Measurements from ENCODE around the gene RAB11FIP5. TPM values are rescaled to one million over a fixed set of nuclear protein-coding genes. Genes with fewer than 3 reads are reported as not detected.

RAB11FIP5 gene
- total and polyA plus RNA-seq, 2 of the 4 experiments (the other 2 are of a cell fraction): 21.5 to 34.5 TPM

DNA sequence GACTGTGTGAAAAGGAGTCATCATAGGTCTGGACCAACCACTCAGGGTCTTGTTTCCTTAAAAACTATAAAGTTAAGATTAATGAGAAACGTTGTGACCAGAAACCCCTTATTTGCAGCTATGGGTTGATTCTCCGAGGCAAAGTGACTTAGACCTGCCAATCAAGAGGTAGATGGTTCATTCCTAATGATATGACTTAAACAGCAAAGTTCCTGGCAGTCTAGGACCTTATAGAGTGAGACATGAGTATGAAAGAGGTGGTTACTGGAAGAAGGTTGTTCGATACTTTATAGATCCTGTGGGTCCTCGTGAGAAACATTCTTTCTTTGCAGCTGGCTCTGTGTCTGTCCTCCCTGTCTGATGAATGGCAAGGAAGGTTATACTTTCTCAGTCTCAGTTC, 49.3 kb downstream of the RAB11FIP5 start:
- H2AFZ ChIP-seq (replicated peaks; ENCODE audit: low read length, poor library complexity): peak overlapping the region; percentile 7
- no peaks in the 10 kb centered on the region for H3K9me3 ChIP-seq (ENCODE audit: control insufficient read depth, insufficient read depth, low read length)
- TF ChIP-seq RFX5 (IDR thresholded peaks at IDR 0.05; ENCODE audit: low read depth, low read length): no peak
- no peak for TF ChIP-seq CHD1 (IDR thresholded peaks at IDR 0.05; ENCODE audit: low read depth, low read length)
- TF ChIP-seq RAD21 (IDR thresholded peaks at IDR 0.05; ENCODE audit: low read length): no peak
- TF ChIP-seq, protein P1, sequence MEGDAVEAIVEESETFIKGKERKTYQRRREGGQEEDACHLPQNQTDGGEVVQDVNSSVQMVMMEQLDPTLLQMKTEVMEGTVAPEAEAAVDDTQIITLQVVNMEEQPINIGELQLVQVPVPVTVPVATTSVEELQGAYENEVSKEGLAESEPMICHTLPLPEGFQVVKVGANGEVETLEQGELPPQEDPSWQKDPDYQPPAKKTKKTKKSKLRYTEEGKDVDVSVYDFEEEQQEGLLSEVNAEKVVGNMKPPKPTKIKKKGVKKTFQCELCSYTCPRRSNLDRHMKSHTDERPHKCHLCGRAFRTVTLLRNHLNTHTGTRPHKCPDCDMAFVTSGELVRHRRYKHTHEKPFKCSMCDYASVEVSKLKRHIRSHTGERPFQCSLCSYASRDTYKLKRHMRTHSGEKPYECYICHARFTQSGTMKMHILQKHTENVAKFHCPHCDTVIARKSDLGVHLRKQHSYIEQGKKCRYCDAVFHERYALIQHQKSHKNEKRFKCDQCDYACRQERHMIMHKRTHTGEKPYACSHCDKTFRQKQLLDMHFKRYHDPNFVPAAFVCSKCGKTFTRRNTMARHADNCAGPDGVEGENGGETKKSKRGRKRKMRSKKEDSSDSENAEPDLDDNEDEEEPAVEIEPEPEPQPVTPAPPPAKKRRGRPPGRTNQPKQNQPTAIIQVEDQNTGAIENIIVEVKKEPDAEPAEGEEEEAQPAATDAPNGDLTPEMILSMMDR (conservative IDR thresholded peaks at IDR 0.05; ENCODE audit: low read depth, low read length): no peak
- TF ChIP-seq MAFK (IDR thresholded peaks at IDR 0.05; ENCODE audit: low read depth, low read length): no peak
- TF ChIP-seq ELK1 (IDR thresholded peaks at IDR 0.05; ENCODE audit: borderline replicate concordance, low read depth, low read length): no peak
- no peak for TF ChIP-seq POLR2A (IDR thresholded peaks at IDR 0.05; ENCODE audit: low read depth, low read length)
- no peak for DNase-seq
- H3K4ac ChIP-seq (ENCODE audit: low read depth, low read length): peak overlapping the region; percentile 83
- H3K14ac ChIP-seq (replicated peaks; ENCODE audit: low read depth, low read length): peak overlapping the region; percentile 89
- intact Hi-C loops (cut with micrococcal nuclease) (loop anchor here (5.0 kb wide), 1 partner anchor 41 kb away; no protein-coding TSS in a partner anchor), in situ Hi-C loops (cut with MboI; ENCODE audit: low sequenced_read_pairs) (no loop called here), dilution Hi-C loops (cut with HindIII; ENCODE audit: low sequenced_read_pairs, unreplicated experiment) (no loop called here)
- H3K9me1 ChIP-seq (ENCODE audit: insufficient read depth, low read length): peaks cover 7% of the 10 kb centered on the region
- H2BK20ac ChIP-seq (ENCODE audit: low read depth, low read length): peak overlapping the region; percentile 92
- H4K5ac ChIP-seq (ENCODE audit: low read depth, low read length): peak overlapping the region; percentile 76
- 76% methylated on average over 2 of the region's 4 CpGs; no CpG with 5 or more reads in 1 of the 2 experiments for whole genome bisulfite sequencing, 2 experiments (ENCODE audit: extremely low coverage in 2 of 2, insufficient read length in 1 of 2)
- no TSS peak for BruUV-seq (replicated peaks)
- H3K4me1 ChIP-seq (ENCODE audit: control insufficient read depth, insufficient read depth, low read length): peaks cover 15% of the 10 kb centered on the region
- H2BK120ac ChIP-seq (ENCODE audit: low read depth, low read length): peak overlapping the region; percentile 88
- peak overlapping the region; percentile 58 to 81 for H4K8ac ChIP-seq (ENCODE audit: low read depth in 2 of 2, low read length in 2 of 2)
- peak overlapping the region; percentile 74 for H2BK5ac ChIP-seq (ENCODE audit: low read depth, low read length, poor library complexity, severe bottlenecking)
- no peaks in the 10 kb centered on the region for H3K27me3 ChIP-seq (ENCODE audit: control insufficient read depth, insufficient read depth, low read length)
- peak overlapping the region; percentile 56 for H2AK5ac ChIP-seq (ENCODE audit: low read depth, low read length)
- no peak overlapping the region for H3K4me3 ChIP-seq (ENCODE audit: insufficient read depth, low read depth, low read length)
- H3K27ac ChIP-seq (ENCODE audit: insufficient read depth, low read length): peak overlapping the region; percentile 68
- peak overlapping the region; percentile 16 for H3K56ac ChIP-seq (ENCODE audit: extremely low read depth, insufficient read depth, low read length)
- H3K36me3 ChIP-seq (ENCODE audit: control insufficient read depth, insufficient read depth, low read length): peaks cover under 1% of the 10 kb centered on the region; the same call in 1 of the 2 replicates
- H4K20me1 ChIP-seq (ENCODE audit: insufficient read depth, low read length): 0 out of 2 replicates have a peak, but pooled peaks cover 3% of the 10 kb centered on the region
- H3K23ac ChIP-seq (ENCODE audit: low read depth, low read length): peak overlapping the region; percentile 55; the same call in 1 of the 2 replicates
- H4K91ac ChIP-seq (ENCODE audit: insufficient read depth, low read depth, low read length): peak overlapping the region; percentile 79
- H3K79me1 ChIP-seq (ENCODE audit: low read depth in 1 of 2, low read length in 2 of 2): peaks cover 35 to 77% of the 10 kb centered on the region in 2 experiments
- POLR2A ChIA-PET (ENCODE audit: unreplicated experiment): no interaction called here
- ATAC-seq (ENCODE audit: low read depth): peak; percentile 21
- H3K9ac ChIP-seq (ENCODE audit: low read depth, low read length): no peak overlapping the region; the same call in 1 of the 2 replicates
- no peak overlapping the region for H2AK9ac ChIP-seq (replicated peaks; ENCODE audit: low read depth, low read length, poor library complexity)
- CTCF ChIA-PET: no interaction called here
- peak overlapping the region; percentile 63; the same call in 2 of the 3 replicates for H2BK15ac ChIP-seq (ENCODE audit: low read depth, low read length)
- peak overlapping the region; percentile 93 for H3K18ac ChIP-seq (ENCODE audit: low read depth, low read length)
- peak overlapping the region; percentile 74 for H3K4me2 ChIP-seq (ENCODE audit: low read depth, low read length)
